ENCODE results near the gene PRRC1. TPM values are rescaled to one million over a fixed set of nuclear protein-coding genes. Genes with fewer than 3 reads are reported as not detected.

Gene PRRC1
- total RNA-seq, 1 donor from 2014 or later, result 50.8 TPM

DNA sequence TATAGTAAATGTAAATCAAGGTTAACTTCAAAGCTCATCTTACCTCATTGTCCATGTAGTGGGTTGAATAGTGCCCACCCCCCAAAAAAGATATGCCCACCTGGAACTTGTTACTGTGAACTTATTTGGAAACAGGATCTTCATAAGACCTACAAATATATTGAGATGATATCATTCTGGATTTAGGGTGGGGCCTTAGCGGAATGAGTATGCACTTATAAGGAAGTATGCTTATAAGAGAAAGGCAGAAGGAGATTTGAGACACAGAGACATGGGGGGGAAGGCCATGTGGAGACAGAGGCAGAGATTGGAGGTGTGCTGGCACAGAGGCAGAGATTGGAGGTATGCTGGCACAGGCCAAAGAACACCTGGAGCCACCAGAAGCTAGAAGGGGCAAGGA, 2.6 kb upstream of the PRRC1 start:
- no peak for DNase-seq
- peaks cover 13% of the 10 kb centered on the region for H3K4me1 ChIP-seq
- H3K27me3 ChIP-seq, result peaks cover 3% of the 10 kb centered on the region
- H3K36me3 ChIP-seq, result no peaks in the 10 kb centered on the region
- no peaks in the 10 kb centered on the region for H3K9me3 ChIP-seq
- TF ChIP-seq, protein P1, sequence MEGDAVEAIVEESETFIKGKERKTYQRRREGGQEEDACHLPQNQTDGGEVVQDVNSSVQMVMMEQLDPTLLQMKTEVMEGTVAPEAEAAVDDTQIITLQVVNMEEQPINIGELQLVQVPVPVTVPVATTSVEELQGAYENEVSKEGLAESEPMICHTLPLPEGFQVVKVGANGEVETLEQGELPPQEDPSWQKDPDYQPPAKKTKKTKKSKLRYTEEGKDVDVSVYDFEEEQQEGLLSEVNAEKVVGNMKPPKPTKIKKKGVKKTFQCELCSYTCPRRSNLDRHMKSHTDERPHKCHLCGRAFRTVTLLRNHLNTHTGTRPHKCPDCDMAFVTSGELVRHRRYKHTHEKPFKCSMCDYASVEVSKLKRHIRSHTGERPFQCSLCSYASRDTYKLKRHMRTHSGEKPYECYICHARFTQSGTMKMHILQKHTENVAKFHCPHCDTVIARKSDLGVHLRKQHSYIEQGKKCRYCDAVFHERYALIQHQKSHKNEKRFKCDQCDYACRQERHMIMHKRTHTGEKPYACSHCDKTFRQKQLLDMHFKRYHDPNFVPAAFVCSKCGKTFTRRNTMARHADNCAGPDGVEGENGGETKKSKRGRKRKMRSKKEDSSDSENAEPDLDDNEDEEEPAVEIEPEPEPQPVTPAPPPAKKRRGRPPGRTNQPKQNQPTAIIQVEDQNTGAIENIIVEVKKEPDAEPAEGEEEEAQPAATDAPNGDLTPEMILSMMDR (IDR thresholded peaks at IDR 0.05), result no peak
- H3K4me3 ChIP-seq, result no peak overlapping the region
- intact Hi-C loops (cut with DNase I), result no loop called here
- ATAC-seq, result no peak
- no peak overlapping the region for H3K27ac ChIP-seq

DNA sequence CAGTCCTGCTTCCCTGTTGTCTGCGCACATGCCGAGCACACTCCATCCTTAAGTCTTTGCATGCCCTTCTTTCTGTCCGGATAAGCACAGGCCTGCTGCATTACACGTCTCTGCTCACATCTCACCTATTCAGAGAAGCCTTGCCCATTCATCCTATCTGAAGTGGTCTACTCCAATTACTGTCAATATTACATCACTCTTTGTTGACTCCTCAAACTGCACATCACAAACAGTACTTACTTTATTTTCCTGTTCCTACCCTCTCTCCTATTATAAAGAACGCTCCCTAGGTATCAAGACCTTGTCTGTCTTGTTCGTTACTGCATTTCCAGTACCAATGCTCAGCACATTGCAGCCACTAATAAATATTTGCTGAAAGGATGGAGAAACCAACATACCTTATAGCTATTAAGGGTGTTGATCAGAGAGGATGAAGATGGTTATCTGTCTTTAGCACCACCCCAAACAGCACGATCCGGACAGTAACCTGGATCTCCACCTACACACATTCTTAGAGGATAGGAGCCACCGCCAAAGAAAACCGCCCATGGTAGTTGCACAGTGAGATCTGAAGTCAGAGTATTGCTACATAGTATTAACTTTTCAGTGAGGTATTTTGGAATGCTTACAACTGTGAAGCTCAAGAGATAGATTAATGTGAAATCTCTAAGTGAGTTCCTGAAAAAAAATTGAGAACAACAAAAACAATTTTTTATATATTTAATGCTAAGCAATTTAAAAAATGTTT, 1.6 kb upstream of the PRRC1 start:
- Histone ChIP-seq H3K36me3 (no peaks in the 10 kb centered on the region), H3K4me3 (no peak overlapping the region), H3K27ac (no peak overlapping the region), H3K4me1 (peaks cover 13% of the 10 kb centered on the region), H3K27me3 (no peaks in the 10 kb centered on the region), H3K9me3 (no peaks in the 10 kb centered on the region)
- no peak for ATAC-seq
- TF ChIP-seq, protein P1 (IDR thresholded peaks at IDR 0.05), result no peak
- no peak for DNase-seq
- intact Hi-C loops (cut with DNase I), result no loop called here

DNA sequence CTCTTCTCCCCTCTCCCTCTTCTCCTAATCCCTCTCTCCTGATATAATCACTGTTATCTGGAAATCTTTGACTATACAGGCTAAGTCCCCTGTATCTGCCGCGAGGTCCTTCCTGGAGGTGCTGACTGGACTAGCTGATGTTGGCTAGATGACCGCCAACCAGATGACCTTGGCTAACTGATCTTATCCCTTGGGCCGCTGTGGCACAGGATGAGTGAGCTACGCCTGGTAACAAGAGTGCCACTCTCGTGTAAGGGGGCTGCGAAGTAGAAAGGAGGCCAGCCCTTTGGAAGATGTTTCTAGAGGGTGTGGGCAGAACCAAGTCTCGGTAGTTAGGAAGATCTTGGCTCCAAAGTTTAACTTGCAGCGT, 345 bp upstream of the PRRC1 start:
- intact Hi-C loops (cut with DNase I), result no loop called here
- Histone ChIP-seq H3K27ac (no peak overlapping the region), H3K9me3 (peaks cover 5% of the 10 kb centered on the region), H3K36me3 (no peaks in the 10 kb centered on the region), H3K4me3 (peak overlapping the region; percentile 100), H3K4me1 (peaks cover 13% of the 10 kb centered on the region), H3K27me3 (no peaks in the 10 kb centered on the region)
- DNase-seq (no peak), ATAC-seq (peak; percentile 36)
- TF ChIP-seq, protein P1 (IDR thresholded peaks at IDR 0.05), result no peak

DNA sequence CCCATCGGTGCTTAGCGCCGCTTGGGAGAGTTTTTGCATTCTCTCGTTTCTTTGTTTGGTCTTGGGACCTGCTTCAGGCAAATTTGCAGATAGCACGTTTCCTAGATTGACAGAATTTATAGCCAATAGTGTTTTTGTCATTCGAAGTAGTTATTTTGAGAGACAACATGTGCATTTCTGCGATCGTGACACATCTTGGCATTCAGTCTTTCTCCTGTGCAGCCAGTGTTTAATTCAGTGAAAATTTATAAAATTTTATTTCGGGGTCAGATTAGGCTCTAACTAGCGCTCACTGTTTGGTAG, 830 bp downstream of the PRRC1 start:
- peak overlapping the region; percentile 88 for H3K27ac ChIP-seq
- H3K4me1 ChIP-seq, result peaks cover 13% of the 10 kb centered on the region
- ATAC-seq, result no peak
- TF ChIP-seq, protein P1 (IDR thresholded peaks at IDR 0.05), result no peak
- peaks cover 5% of the 10 kb centered on the region for H3K36me3 ChIP-seq
- peaks cover 5% of the 10 kb centered on the region for H3K9me3 ChIP-seq
- peak overlapping the region; percentile 100 for H3K4me3 ChIP-seq
- no peak for DNase-seq
- H3K27me3 ChIP-seq, result no peaks in the 10 kb centered on the region
- intact Hi-C loops (cut with DNase I), result no loop called here

DNA sequence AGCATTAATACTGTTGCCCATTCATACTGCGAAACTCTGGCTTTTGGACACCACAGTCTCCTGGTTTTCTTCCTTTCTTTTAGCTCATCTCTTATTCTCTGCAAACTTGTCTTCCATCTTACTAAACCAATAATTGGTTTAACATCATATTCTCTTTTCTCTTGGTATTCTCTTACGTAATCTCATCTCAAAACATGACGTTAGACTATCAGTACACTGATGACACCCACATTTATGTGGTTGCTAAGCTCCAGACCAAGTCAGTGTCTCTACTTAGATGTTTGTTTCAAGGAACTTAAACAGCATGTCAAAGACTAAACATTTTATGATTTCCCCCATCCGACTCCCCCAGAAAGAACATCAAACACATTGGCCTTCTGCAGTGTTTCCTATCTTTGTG, 2.1 kb downstream of the PRRC1 start:
- H3K27me3 ChIP-seq, result no peaks in the 10 kb centered on the region
- DNase-seq (no peak), ATAC-seq (no peak)
- TF ChIP-seq, protein P1 (IDR thresholded peaks at IDR 0.05), result no peak
- peaks cover 5% of the 10 kb centered on the region for H3K9me3 ChIP-seq
- H3K27ac ChIP-seq, result no peak overlapping the region
- intact Hi-C loops (cut with DNase I), result no loop called here
- H3K4me1 ChIP-seq, result peaks cover 13% of the 10 kb centered on the region
- no peak overlapping the region for H3K4me3 ChIP-seq
- H3K36me3 ChIP-seq, result peaks cover 17% of the 10 kb centered on the region

Data from upper lobe of right lung (tissue), 1 donor.